PC-9 (cell line): ENCODE results near the gene TDRD7. TPM values are rescaled to one million over a fixed set of nuclear protein-coding genes. Genes with fewer than 3 reads are reported as not detected.

Experiments used
- BruUV-seq: library from RNA; stranded (reverse); fragments of 400-500 nt; replicated peaks from 2 replicates; lab custom pipeline; 2021; lab: Mats Ljungman, UMichigan
- CTCF ChIA-PET: fragments of 300-600 bp; sonication (Branson Sonifier 250); formaldehyde crosslinking; loops from one replicate; lab custom pipeline; 2022; ENCODE audit warnings: antibody characterized with exemption; lab: Charles Lee
- POLR2A ChIA-PET: fragments of 300-600 bp; sonication (Branson Sonifier 250); formaldehyde crosslinking; loops from one replicate; lab custom pipeline; 2022; ENCODE audit warnings: antibody characterized with exemption; ENCODE audit not compliant: unreplicated experiment; lab: Charles Lee
- DNase-seq, 2 experiments: peaks; one replicate each; pipeline versions ENCODE4 v3.0.0 to v3.0.0-alpha.2; 2015 to 2022; ENCODE audit warnings: mixed read lengths in 1 of 2
- H2AFZ ChIP-seq: fragments of 200-600 bp; sonication (generic); 2 replicates; pipeline ENCODE4 v1.8.1; 2017; ENCODE audit warnings: antibody characterized with exemption
- H3F3A ChIP-seq: fragments of 200-600 bp; sonication (generic); 2 replicates; pipeline ENCODE4 v1.8.1; 2017; ENCODE audit warnings: antibody characterized with exemption, mild to moderate bottlenecking, low read depth; ENCODE audit not compliant: insufficient read depth
- H3K27ac ChIP-seq: fragments of 200-600 bp; sonication (generic); 2 replicates; pipeline ENCODE4 v1.6.1; 2016; ENCODE audit warnings: mixed run types
- H3K27me3 ChIP-seq: fragments of 200-600 bp; sonication (generic); 2 replicates; pipeline ENCODE4 v1.6.1; 2016; ENCODE audit warnings: low read depth, mixed run types; ENCODE audit not compliant: insufficient read depth
- H3K36me3 ChIP-seq: fragments of 200-600 bp; sonication (generic); 2 replicates; pipeline ENCODE4 v1.6.1; 2016; ENCODE audit warnings: low read depth, mixed run types
- H3K4me1 ChIP-seq: fragments of 200-600 bp; sonication (generic); replicated peaks from 2 replicates; pipeline ENCODE4 v1.6.1; 2016; ENCODE audit warnings: mixed run types; ENCODE audit not compliant: insufficient read depth
- H3K4me2 ChIP-seq: fragments of 200-600 bp; sonication (generic); 2 replicates; pipeline ENCODE4 v1.6.1; 2017; ENCODE audit warnings: mixed run types
- H3K4me3 ChIP-seq: fragments of 200-600 bp; sonication (generic); 2 replicates; pipeline ENCODE4 v1.6.1; 2016; ENCODE audit warnings: mixed run types
- H3K79me2 ChIP-seq: fragments of 200-600 bp; sonication (generic); 2 replicates; pipeline ENCODE4 v1.6.1; 2017; ENCODE audit warnings: low read depth, mixed run types
- H3K9me2 ChIP-seq: fragments of 200-600 bp; sonication (generic); 2 replicates; pipeline ENCODE4 v1.8.1; 2017; ENCODE audit warnings: mild to moderate bottlenecking; ENCODE audit not compliant: insufficient read depth
- H3K9me3 ChIP-seq: fragments of 200-600 bp; sonication (generic); 2 replicates; pipeline ENCODE4 v1.8.1; 2016; ENCODE audit warnings: low read depth; ENCODE audit not compliant: insufficient read depth
- H4K20me1 ChIP-seq: fragments of 200-600 bp; sonication (generic); 2 replicates; pipeline ENCODE4 v1.8.1; 2017; ENCODE audit not compliant: insufficient read depth
- EZH2 ChIP-seq: fragments of 200-600 bp; sonication (generic); IDR thresholded peaks from 2 replicates; pipeline ENCODE4 v1.8.0; 2017; ENCODE audit warnings: antibody characterized with exemption, low read depth
- intact Hi-C: fragments of 100-400 bp; cut with micrococcal nuclease; formaldehyde crosslinking; loops from one replicate; pipeline ENCODE4 v1.10.0; 2022; ENCODE audit not compliant: unreplicated experiment
- total RNA-seq: library from RNA; stranded (reverse); gene quantifications from 2 replicates; pipeline ENCODE4 v1.2.3, GENCODE V29; 2021
- TF ChIP-seq, protein P1 (sequence below): fragments of 200-600 bp; sonication (generic); conservative IDR thresholded peaks from 2 replicates; pipeline ENCODE4 v1.6.1; 2017; ENCODE audit warnings: mixed run types, antibody characterized with exemption, mild to moderate bottlenecking, moderate library complexity

Gene TDRD7
- total RNA-seq, 1 experiment from 2014 or later, result 14.2 TPM

DNA sequence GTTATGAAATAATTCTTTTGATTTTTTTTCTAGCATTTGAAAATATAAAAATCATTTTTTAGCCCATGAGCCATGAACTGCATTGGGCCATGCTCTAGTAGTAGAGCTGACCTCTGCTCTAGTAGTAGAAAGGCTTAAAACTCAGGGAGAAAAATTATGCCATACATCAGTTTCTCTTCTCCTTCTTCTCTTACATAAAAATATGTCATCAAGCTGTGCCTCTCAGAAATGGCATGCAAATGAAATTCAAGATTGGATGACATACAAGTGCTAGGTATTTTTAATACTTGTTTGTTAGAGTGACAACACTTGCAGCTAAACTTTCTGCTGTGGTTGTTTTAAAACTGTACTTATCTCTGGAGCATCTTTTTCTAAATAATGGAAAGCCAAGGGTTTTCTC lies 47.4 kb downstream of the TDRD7 start:
- no TSS peak for BruUV-seq
- Histone ChIP-seq H3K9me2 (no peaks in the 10 kb centered on the region), H3K36me3 (no peaks in the 10 kb centered on the region), H3K27ac (no peak overlapping the region), H3K4me3 (no peak overlapping the region), H3K4me1 (no peaks in the 10 kb centered on the region), H3K4me2 (no peak overlapping the region), H3K27me3 (no peaks in the 10 kb centered on the region), H3K9me3 (no peaks in the 10 kb centered on the region), H3F3A (no peaks in the 10 kb centered on the region), H2AFZ (no peak overlapping the region), H3K79me2 (no peaks in the 10 kb centered on the region), H4K20me1 (no peaks in the 10 kb centered on the region)
- intact Hi-C loops, result no loop called here
- no peak for TF ChIP-seq EZH2
- TF ChIP-seq, protein P1, sequence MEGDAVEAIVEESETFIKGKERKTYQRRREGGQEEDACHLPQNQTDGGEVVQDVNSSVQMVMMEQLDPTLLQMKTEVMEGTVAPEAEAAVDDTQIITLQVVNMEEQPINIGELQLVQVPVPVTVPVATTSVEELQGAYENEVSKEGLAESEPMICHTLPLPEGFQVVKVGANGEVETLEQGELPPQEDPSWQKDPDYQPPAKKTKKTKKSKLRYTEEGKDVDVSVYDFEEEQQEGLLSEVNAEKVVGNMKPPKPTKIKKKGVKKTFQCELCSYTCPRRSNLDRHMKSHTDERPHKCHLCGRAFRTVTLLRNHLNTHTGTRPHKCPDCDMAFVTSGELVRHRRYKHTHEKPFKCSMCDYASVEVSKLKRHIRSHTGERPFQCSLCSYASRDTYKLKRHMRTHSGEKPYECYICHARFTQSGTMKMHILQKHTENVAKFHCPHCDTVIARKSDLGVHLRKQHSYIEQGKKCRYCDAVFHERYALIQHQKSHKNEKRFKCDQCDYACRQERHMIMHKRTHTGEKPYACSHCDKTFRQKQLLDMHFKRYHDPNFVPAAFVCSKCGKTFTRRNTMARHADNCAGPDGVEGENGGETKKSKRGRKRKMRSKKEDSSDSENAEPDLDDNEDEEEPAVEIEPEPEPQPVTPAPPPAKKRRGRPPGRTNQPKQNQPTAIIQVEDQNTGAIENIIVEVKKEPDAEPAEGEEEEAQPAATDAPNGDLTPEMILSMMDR, result no peak
- POLR2A ChIA-PET, result interaction anchor here (0.8 kb wide), 1 partner anchor 26 kb away, joined by 5 read pairs; no protein-coding TSS in a partner anchor
- CTCF ChIA-PET, result no interaction called here
- no peak for DNase-seq

DNA sequence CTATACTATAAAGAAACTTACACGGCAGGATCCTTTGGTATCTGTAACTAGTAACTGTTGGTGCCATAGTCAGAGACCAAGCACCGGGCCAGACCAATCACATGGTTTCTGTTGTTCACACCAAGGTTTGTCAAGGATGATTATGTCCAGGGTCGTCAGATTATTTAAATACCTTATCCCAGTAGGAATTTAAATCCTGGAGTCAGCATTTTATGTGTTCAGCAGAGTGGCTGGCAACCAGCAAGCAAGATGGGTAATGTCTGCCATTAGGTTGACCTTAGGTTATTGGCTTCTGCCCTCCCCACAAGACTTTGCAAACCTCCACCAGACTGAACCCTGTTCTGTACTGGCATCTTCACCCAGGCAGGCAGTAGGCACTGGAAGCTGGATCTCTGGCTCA lies 50.3 kb downstream of the TDRD7 start:
- H3K27ac ChIP-seq, result no peak overlapping the region
- no peaks in the 10 kb centered on the region for H3K79me2 ChIP-seq
- H4K20me1 ChIP-seq, result no peaks in the 10 kb centered on the region
- H3F3A ChIP-seq, result no peaks in the 10 kb centered on the region
- BruUV-seq, result no TSS peak
- no peak overlapping the region for H2AFZ ChIP-seq
- no peak for TF ChIP-seq EZH2
- TF ChIP-seq, protein P1, result no peak
- ChIA-PET CTCF (no interaction called here), POLR2A (no interaction called here)
- H3K4me1 ChIP-seq, result no peaks in the 10 kb centered on the region
- no peak overlapping the region for H3K4me3 ChIP-seq
- no peak for DNase-seq
- H3K4me2 ChIP-seq, result no peak overlapping the region
- intact Hi-C loops, result no loop called here
- no peaks in the 10 kb centered on the region for H3K9me2 ChIP-seq
- H3K9me3 ChIP-seq, result no peaks in the 10 kb centered on the region
- H3K36me3 ChIP-seq, result no peaks in the 10 kb centered on the region
- no peaks in the 10 kb centered on the region for H3K27me3 ChIP-seq

DNA sequence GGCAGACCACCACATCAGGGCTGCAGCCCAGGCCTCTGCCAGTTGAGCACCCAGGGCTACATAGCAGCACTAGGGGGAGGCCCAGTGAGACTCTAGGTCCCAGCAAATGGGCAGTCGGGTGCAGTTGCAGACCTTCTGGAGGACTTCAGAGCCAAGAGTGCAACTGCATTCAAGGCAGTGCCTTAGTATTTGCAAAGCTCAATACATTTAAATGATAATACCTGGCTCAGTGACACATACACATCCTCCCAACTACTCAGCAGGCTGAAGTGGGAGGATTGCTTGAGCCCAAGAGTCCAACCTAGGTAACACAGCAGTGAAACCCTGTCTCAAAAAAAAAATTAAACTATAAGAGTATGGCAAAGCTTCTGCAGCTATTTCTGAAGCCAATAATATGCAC lies 51.0 kb downstream of the TDRD7 start:
- H3K36me3 ChIP-seq, result no peaks in the 10 kb centered on the region
- intact Hi-C loops, result no loop called here
- no peak overlapping the region for H3K4me3 ChIP-seq
- H3K9me2 ChIP-seq, result no peaks in the 10 kb centered on the region
- H4K20me1 ChIP-seq, result no peaks in the 10 kb centered on the region
- no TSS peak for BruUV-seq
- H3F3A ChIP-seq, result no peaks in the 10 kb centered on the region
- POLR2A ChIA-PET, result no interaction called here
- H3K9me3 ChIP-seq, result no peaks in the 10 kb centered on the region
- no peaks in the 10 kb centered on the region for H3K79me2 ChIP-seq
- H3K4me2 ChIP-seq, result no peak overlapping the region
- no peaks in the 10 kb centered on the region for H3K4me1 ChIP-seq
- H3K27me3 ChIP-seq, result no peaks in the 10 kb centered on the region
- no peak for DNase-seq
- CTCF ChIA-PET, result no interaction called here
- H2AFZ ChIP-seq, result no peak overlapping the region
- no peak overlapping the region for H3K27ac ChIP-seq
- TF ChIP-seq, protein P1, result no peak
- no peak for TF ChIP-seq EZH2
